H1 (cell line): ENCODE results near the gene ZNF8. TPM values are rescaled to one million over a fixed set of nuclear protein-coding genes. Genes with fewer than 3 reads are reported as not detected.

ENCODE experiments used
- CTCF ChIA-PET: fragments of 300-600 bp; sonication (Branson Sonifier 250); formaldehyde crosslinking; loops from one replicate; lab custom pipeline; 2021; ENCODE audit not compliant: partially characterized antibody; lab: Charles Lee
- POLR2A ChIA-PET: fragments of 300-600 bp; sonication (Branson Sonifier 250); formaldehyde crosslinking; loops from one replicate; lab custom pipeline; 2021; ENCODE audit warnings: inconsistent platforms; ENCODE audit not compliant: partially characterized antibody; lab: Charles Lee
- DNase-seq, 2 experiments: peaks; one replicate each; pipeline versions ENCODE4 v3.0.0 to v3.0.0-alpha.2; 2010 to 2022; ENCODE audit warnings: low spot score in 2 of 2, low read depth in 1 of 2, mixed read lengths in 1 of 2
- FAIRE-seq: peaks from 2 replicates; lab custom pipeline; 2011; peaks lifted over from hg19 to GRCh38; lab: Jason Lieb, UNC
- H2AFZ ChIP-seq: 2 replicates; pipeline ENCODE4 v1.8.1; 2012; ENCODE audit warnings: low read length, inconsistent platforms
- H2AK5ac ChIP-seq: 2 replicates; pipeline ENCODE4 v1.6.1; 2013; ENCODE audit warnings: low read depth, low read length
- H2BK120ac ChIP-seq: replicated peaks from 2 replicates; pipeline ENCODE3; 2013; ENCODE audit warnings: low read depth, low read length, inconsistent platforms
- H2BK12ac ChIP-seq: 2 replicates; pipeline ENCODE4 v1.6.1; 2013; ENCODE audit warnings: low read depth, low read length
- H2BK15ac ChIP-seq: 2 replicates; pipeline ENCODE4 v1.6.1; 2013; ENCODE audit warnings: low read length
- H2BK20ac ChIP-seq: 2 replicates; pipeline ENCODE4 v1.6.1; 2013; ENCODE audit warnings: low read length
- H2BK5ac ChIP-seq: 2 replicates; pipeline ENCODE4 v1.6.1; 2013; ENCODE audit warnings: low read depth, low read length
- H3K14ac ChIP-seq: 2 replicates; pipeline ENCODE4 v1.6.1; 2013; ENCODE audit warnings: inconsistent platforms; ENCODE audit not compliant: insufficient read length
- H3K18ac ChIP-seq: 2 replicates; pipeline ENCODE4 v1.6.1; 2013; ENCODE audit warnings: low read length; ENCODE audit errors: extremely low read depth
- H3K23ac ChIP-seq: 2 replicates; pipeline ENCODE4 v1.6.1; 2013; ENCODE audit warnings: inconsistent platforms; ENCODE audit not compliant: insufficient read length
- H3K23me2 ChIP-seq: 2 replicates; pipeline ENCODE4 v1.6.1; 2013; ENCODE audit warnings: low read depth, low read length
- H3K27ac ChIP-seq: 2 replicates; pipeline ENCODE4 v1.6.1; 2011; ENCODE audit warnings: low read depth, low read length, inconsistent platforms
- H3K27me3 ChIP-seq, 4 experiments: replicated peaks in 1 of 4; 1 replicate in 1 of 4; 2 replicates in 3 of 4; pipeline versions ENCODE4 v1.6.1 to v1.8.1; 2011 to 2013; ENCODE audit warnings: low read length in 3 of 4, mild to moderate bottlenecking in 3 of 4, inconsistent platforms in 2 of 4, mixed read lengths in 2 of 4, moderate library complexity in 1 of 4; ENCODE audit not compliant: control insufficient read depth in 3 of 4, insufficient read depth in 3 of 4; ENCODE audit errors: extremely low read depth in 1 of 4
- H3K36me3 ChIP-seq, 4 experiments: 2 replicates each; pipeline versions ENCODE4 v1.6.1 to v1.8.1; 2011 to 2013; ENCODE audit warnings: mild to moderate bottlenecking in 4 of 4, low read length in 3 of 4, moderate library complexity in 2 of 4, control low read depth in 1 of 4, inconsistent platforms in 1 of 4; ENCODE audit not compliant: insufficient read depth in 4 of 4, control insufficient read depth in 2 of 4
- H3K4ac ChIP-seq: replicated peaks from 2 replicates; pipeline ENCODE3; 2013; ENCODE audit warnings: low read length, low read depth, mixed read lengths, inconsistent platforms; ENCODE audit not compliant: insufficient read length
- H3K4me1 ChIP-seq, 4 experiments: replicated peaks in 1 of 4; 1 replicate in 1 of 4; 2 replicates in 3 of 4; pipeline versions ENCODE4 v1.6.1 to v1.8.1; 2011 to 2013; ENCODE audit warnings: low read length in 3 of 4, inconsistent platforms in 2 of 4, mixed read lengths in 1 of 4; ENCODE audit not compliant: insufficient read depth in 4 of 4, control insufficient read depth in 3 of 4
- H3K4me2 ChIP-seq, 2 experiments: 2 replicates each; pipeline versions ENCODE4 v1.6.1 to v1.8.1; 2011 to 2013; ENCODE audit warnings: low read depth in 2 of 2, low read length in 2 of 2, control low read depth in 1 of 2, inconsistent platforms in 1 of 2, mild to moderate bottlenecking in 1 of 2; ENCODE audit not compliant: insufficient read depth in 1 of 2
- H3K4me3 ChIP-seq, 4 experiments: fragments of 200-600, 300-600 bp in 1 of 4; sonication (generic), shearing (Covaris generic), sonication (Bioruptor Twin) in 1 of 4; 2 replicates each; pipeline versions ENCODE4 v1.5.1 to v1.8.1; 2011 to 2016; ENCODE audit warnings: low read length in 4 of 4, low read depth in 3 of 4, control low read depth in 2 of 4, inconsistent platforms in 2 of 4, mild to moderate bottlenecking in 2 of 4, mixed read lengths in 1 of 4, moderate library complexity in 1 of 4; ENCODE audit not compliant: insufficient read depth in 2 of 4; ENCODE audit errors: extremely low read depth in 1 of 4
- H3K56ac ChIP-seq: replicated peaks from 2 replicates; pipeline ENCODE3; 2013; ENCODE audit warnings: low read depth, mild to moderate bottlenecking, mixed read lengths, low read length, inconsistent platforms; ENCODE audit not compliant: insufficient read length
- H3K79me1 ChIP-seq: 2 replicates; pipeline ENCODE4 v1.6.1; 2013; ENCODE audit warnings: low read depth, low read length, control low read depth
- H3K79me2 ChIP-seq, 2 experiments: 2 replicates each; pipeline versions ENCODE4 v1.6.1 to v1.8.1; 2012 to 2013; ENCODE audit warnings: low read length in 2 of 2, mild to moderate bottlenecking in 2 of 2, inconsistent platforms in 1 of 2; ENCODE audit not compliant: insufficient read depth in 2 of 2, control insufficient read depth in 1 of 2
- H3K9ac ChIP-seq, 4 experiments: replicated peaks in 1 of 4; 1 replicate in 1 of 4; 2 replicates in 3 of 4; pipeline versions ENCODE4 v1.6.1 to v1.8.1; 2011 to 2013; ENCODE audit warnings: low read depth in 3 of 4, low read length in 3 of 4, control low read depth in 2 of 4, mild to moderate bottlenecking in 2 of 4, moderate library complexity in 2 of 4, inconsistent platforms in 1 of 4; ENCODE audit errors: extremely low read depth in 1 of 4
- H3K9me3 ChIP-seq, 2 experiments: 2 replicates each; pipeline versions ENCODE4 v1.6.1 to v1.8.1; 2012 to 2013; ENCODE audit warnings: mild to moderate bottlenecking in 2 of 2, moderate library complexity in 2 of 2, control low read depth in 1 of 2, inconsistent platforms in 1 of 2, low read depth in 1 of 2, low read length in 1 of 2, mixed read lengths in 1 of 2; ENCODE audit not compliant: insufficient read depth in 2 of 2
- H4K20me1 ChIP-seq, 2 experiments: replicated peaks in 1 of 2; 2 replicates each; pipeline versions ENCODE3 to v1.8.1; 2011 to 2013; ENCODE audit warnings: inconsistent platforms in 2 of 2, low read length in 2 of 2, mild to moderate bottlenecking in 1 of 2; ENCODE audit not compliant: insufficient read depth in 2 of 2, control insufficient read depth in 1 of 2
- H4K5ac ChIP-seq: 2 replicates; pipeline ENCODE4 v1.6.1; 2013; ENCODE audit warnings: low read length, low read depth, mixed read lengths, inconsistent platforms; ENCODE audit not compliant: insufficient read length
- H4K8ac ChIP-seq: 2 replicates; pipeline ENCODE4 v1.8.0; 2013; ENCODE audit warnings: mild to moderate bottlenecking, moderate library complexity, low read length, inconsistent platforms; ENCODE audit not compliant: insufficient read depth; ENCODE audit errors: extremely low read depth
- H4K91ac ChIP-seq: replicated peaks from 2 replicates; pipeline ENCODE3; 2013; ENCODE audit warnings: low read length, mixed read lengths, inconsistent platforms; ENCODE audit not compliant: insufficient read length
- BRCA1 ChIP-seq: IDR thresholded peaks from 2 replicates; pipeline ENCODE4 v1.6.1; 2012; ENCODE audit warnings: low read depth, low read length, improper control_type of control experiment
- CHD1 ChIP-seq: IDR thresholded peaks from 2 replicates; pipeline ENCODE4 v1.6.1; 2012; ENCODE audit warnings: low read depth, low read length, improper control_type of control experiment
- KDM1A ChIP-seq: fragments of 200-600, 300-600 bp; sonication (generic); IDR thresholded peaks from 2 replicates; pipeline ENCODE4 v1.7.1; 2016; ENCODE audit warnings: mild to moderate bottlenecking, low read length, borderline replicate concordance
- POLR2AphosphoS5 ChIP-seq: IDR thresholded peaks from 2 replicates; pipeline ENCODE4 v1.6.1; 2011; ENCODE audit warnings: low read depth, low read length
- SUZ12 ChIP-seq: fragments of 200-600 bp; sonication (generic); IDR thresholded peaks from 2 replicates; pipeline ENCODE4 v1.6.1; 2012; ENCODE audit warnings: mild to moderate bottlenecking, inconsistent platforms, low read length, moderate library complexity, mixed read lengths
- WGBS, 2 experiments: shearing (Covaris generic) in 1 of 2; methylation state at CpG; one replicate each; pipeline versions ENCODE4 v1.1.6 to v1.1.7; 2013 to 2015; ENCODE audit warnings: low lambda C conversion rate in 2 of 2, mixed read lengths in 2 of 2, inconsistent platforms in 1 of 2, low coverage in 1 of 2, missing lambda C conversion rate in 1 of 2; ENCODE audit not compliant: insufficient replicate concordance in 2 of 2, insufficient coverage in 1 of 2, insufficient read length in 1 of 2; ENCODE audit errors: extremely low coverage in 1 of 2, missing lambda C conversion rate in 1 of 2; 5-methylcytosine and 5-hydroxymethylcytosine counted together
- polyA plus RNA-seq, 7 experiments: library from polyadenylated mRNA; depleted of rRNA in 3 of 7; stranded (reverse) in 5 of 7; unstranded in 2 of 7; fragments of >200 nt in 5 of 7; fragments of 200-250 nt in 2 of 7; gene quantifications; 1 replicate in 5 of 7; 2 replicates in 1 of 7; 4 replicates in 1 of 7; pipeline versions ENCODE4 v1.2.1 to v1.2.3, GENCODE V29; 2011 to 2013; ENCODE audit warnings: missing spikeins in 2 of 7, mixed read lengths in 2 of 7
- total RNA-seq: library from RNA; stranded (reverse); fragmentation: NEBNext Ultra II Directional; extraction: Animal tissue kit (Norgen Biotek cat#: 25700); gene quantifications from 2 replicates; pipeline ENCODE4 v1.2.1, GENCODE V29; 2021
- TF ChIP-seq, protein P1 (sequence below), 3 experiments: IDR thresholded peaks; 1 replicate in 2 of 3; 2 replicates in 1 of 3; pipeline versions ENCODE4 v1.5.1 to v1.6.1; 2011; ENCODE audit warnings: low read length in 3 of 3, mild to moderate bottlenecking in 3 of 3, inconsistent platforms in 2 of 3, low read depth in 1 of 3, moderate library complexity in 1 of 3; ENCODE audit not compliant: insufficient read depth in 1 of 3; ENCODE audit errors: control extremely low read depth in 1 of 3
- TF ChIP-seq, protein P2 (sequence below): IDR thresholded peaks from 2 replicates; pipeline ENCODE4 v1.6.1; 2012; ENCODE audit warnings: low read length, inconsistent platforms

The ZNF8 gene
- total and polyA plus RNA-seq, 2 of the 8 experiments (the other 6 are each of a cell fraction or from before 2014, with no cell fraction given), result 9.2 to 21.5 TPM

DNA sequence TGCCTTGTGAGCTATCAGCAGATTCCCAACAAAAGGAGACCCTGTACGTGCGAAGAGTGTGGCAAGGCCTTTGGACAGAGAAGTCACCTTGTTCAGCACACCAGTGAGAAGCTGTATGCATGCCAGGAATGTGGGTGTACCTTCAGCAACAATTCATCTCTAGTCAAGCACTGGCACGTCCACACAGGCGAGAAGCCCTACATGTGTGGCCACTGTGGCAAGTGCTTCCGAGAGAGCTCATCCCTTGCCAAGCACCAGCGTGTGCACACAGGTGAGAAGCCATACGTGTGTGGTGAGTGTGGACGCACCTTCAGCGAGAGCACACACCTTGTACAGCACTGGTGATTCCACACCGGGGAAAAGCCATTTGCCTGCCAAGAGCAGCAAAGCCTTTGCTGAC, 40.5 kb downstream of the ZNF8 start:
- Histone ChIP-seq H3K4me1 (no peaks in the 10 kb centered on the region), H3K36me3 (peaks cover 0 to 9% (median 6%) of the 10 kb centered on the region in 4 experiments; a peak in 3 of 8 replicates), H3K27me3 (no peaks in the 10 kb centered on the region; a peak in 1 of 7 replicates), H3K9ac (no peak overlapping the region; a peak in 1 of 7 replicates), H3K27ac (no peak overlapping the region), H4K20me1 (peaks cover 6 to 19% of the 10 kb centered on the region in 2 experiments), H2AFZ (no peak overlapping the region), H2BK12ac (no peak overlapping the region), H2AK5ac (no peak overlapping the region), H3K23me2 (no peaks in the 10 kb centered on the region), H4K5ac (no peak overlapping the region), H3K14ac (no peak overlapping the region), H3K56ac (no peak overlapping the region), H2BK5ac (peak overlapping the region; percentile 13), H3K18ac (no peak overlapping the region), H3K4me2 (no peak overlapping the region), H3K4me3 (no peak overlapping the region), H3K23ac (no peak overlapping the region), H3K79me1 (peaks cover 3% of the 10 kb centered on the region), H2BK15ac (no peak overlapping the region), H3K79me2 (no peaks in the 10 kb centered on the region), H4K91ac (no peak overlapping the region), H4K8ac (no peak overlapping the region), H2BK20ac (no peak overlapping the region), H3K9me3 (no peaks in the 10 kb centered on the region), H3K4ac (no peak overlapping the region), H2BK120ac (no peak overlapping the region)
- WGBS, 2 experiments, result 90% methylated on average over 10 of the region's 10 CpGs; no CpG with 5 or more reads in 1 of the 2 experiments
- FAIRE-seq, result no peak
- POLR2A ChIA-PET, result interaction anchor here (1.0 to 3.6 kb wide), 8 partner anchors 7 to 194 kb away, joined by 3 to 25 read pairs (median 5); partner anchors contain the start of genes ERVK3-1, ZNF544, ZNF8 and ZSCAN22
- no peak for DNase-seq
- CTCF ChIA-PET, result interaction anchor here (0.5 to 3.0 kb wide), 7 partner anchors 10 to 138 kb away, joined by 3 to 13 read pairs (median 3); no protein-coding TSS in a partner anchor
- TF ChIP-seq, protein P1, sequence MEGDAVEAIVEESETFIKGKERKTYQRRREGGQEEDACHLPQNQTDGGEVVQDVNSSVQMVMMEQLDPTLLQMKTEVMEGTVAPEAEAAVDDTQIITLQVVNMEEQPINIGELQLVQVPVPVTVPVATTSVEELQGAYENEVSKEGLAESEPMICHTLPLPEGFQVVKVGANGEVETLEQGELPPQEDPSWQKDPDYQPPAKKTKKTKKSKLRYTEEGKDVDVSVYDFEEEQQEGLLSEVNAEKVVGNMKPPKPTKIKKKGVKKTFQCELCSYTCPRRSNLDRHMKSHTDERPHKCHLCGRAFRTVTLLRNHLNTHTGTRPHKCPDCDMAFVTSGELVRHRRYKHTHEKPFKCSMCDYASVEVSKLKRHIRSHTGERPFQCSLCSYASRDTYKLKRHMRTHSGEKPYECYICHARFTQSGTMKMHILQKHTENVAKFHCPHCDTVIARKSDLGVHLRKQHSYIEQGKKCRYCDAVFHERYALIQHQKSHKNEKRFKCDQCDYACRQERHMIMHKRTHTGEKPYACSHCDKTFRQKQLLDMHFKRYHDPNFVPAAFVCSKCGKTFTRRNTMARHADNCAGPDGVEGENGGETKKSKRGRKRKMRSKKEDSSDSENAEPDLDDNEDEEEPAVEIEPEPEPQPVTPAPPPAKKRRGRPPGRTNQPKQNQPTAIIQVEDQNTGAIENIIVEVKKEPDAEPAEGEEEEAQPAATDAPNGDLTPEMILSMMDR (IDR thresholded peaks at IDR 0.05; ENCODE audit: control extremely low read depth in 1 of 3, insufficient read depth in 1 of 3, low read depth in 1 of 3, low read length in 3 of 3), result no peak
- TF ChIP-seq POLR2AphosphoS5, result no peak
- no peak for TF ChIP-seq SUZ12
- TF ChIP-seq, protein P2, sequence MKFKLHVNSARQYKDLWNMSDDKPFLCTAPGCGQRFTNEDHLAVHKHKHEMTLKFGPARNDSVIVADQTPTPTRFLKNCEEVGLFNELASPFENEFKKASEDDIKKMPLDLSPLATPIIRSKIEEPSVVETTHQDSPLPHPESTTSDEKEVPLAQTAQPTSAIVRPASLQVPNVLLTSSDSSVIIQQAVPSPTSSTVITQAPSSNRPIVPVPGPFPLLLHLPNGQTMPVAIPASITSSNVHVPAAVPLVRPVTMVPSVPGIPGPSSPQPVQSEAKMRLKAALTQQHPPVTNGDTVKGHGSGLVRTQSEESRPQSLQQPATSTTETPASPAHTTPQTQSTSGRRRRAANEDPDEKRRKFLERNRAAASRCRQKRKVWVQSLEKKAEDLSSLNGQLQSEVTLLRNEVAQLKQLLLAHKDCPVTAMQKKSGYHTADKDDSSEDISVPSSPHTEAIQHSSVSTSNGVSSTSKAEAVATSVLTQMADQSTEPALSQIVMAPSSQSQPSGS, result no peak
- TF ChIP-seq BRCA1, result no peak
- TF ChIP-seq CHD1, result no peak
- TF ChIP-seq KDM1A, result no peak
